SU-DHL-6 (cell line): ENCODE data around the gene RABL2B.

Experiments used
- CTCF ChIP-seq: fragments of 200-600 bp; sonication (generic); IDR thresholded peaks from one replicate; pipeline ENCODE4 v1.5.1; 2017; ENCODE audit warnings: antibody characterized with exemption, mild to moderate bottlenecking, low read length, moderate library complexity; ENCODE audit not compliant: insufficient read depth, poor library complexity, severe bottlenecking
- EZH2phosphoT487 ChIP-seq: fragments of 200-600 bp; sonication (generic), shearing (Covaris generic); conservative IDR thresholded peaks from 2 replicates; pipeline ENCODE4 v1.6.1; 2018; ENCODE audit warnings: mild to moderate bottlenecking, antibody characterized with exemption, low read length, moderate library complexity, mixed read lengths

- TF ChIP-seq EZH2phosphoT487 (no peak), CTCF (no peak)
These were observed 59.4 kb downstream of the RABL2B start for GRCh38 chr22:50723991-50724390.
